C4-2B (cell line): Measurements from ENCODE around the gene CHST14.
A peak's percentile ranks its signal among the peaks of the same experiment; 100 is the strongest.

ENCODE experiments used
- H3K27ac ChIP-seq: fragments of 450-650 bp; 2 replicates; pipeline ENCODE4 v1.5.1; 2017
- ZFX ChIP-seq: fragments of 450-650 bp; IDR thresholded peaks from 2 replicates; pipeline ENCODE4 v1.6.1; 2017
- TF ChIP-seq, protein P1 (sequence below): fragments of 450-650 bp; conservative IDR thresholded peaks from 2 replicates; pipeline ENCODE4 v1.5.1; 2017; ENCODE audit warnings: mild to moderate bottlenecking

CHST14 gene, protein sequence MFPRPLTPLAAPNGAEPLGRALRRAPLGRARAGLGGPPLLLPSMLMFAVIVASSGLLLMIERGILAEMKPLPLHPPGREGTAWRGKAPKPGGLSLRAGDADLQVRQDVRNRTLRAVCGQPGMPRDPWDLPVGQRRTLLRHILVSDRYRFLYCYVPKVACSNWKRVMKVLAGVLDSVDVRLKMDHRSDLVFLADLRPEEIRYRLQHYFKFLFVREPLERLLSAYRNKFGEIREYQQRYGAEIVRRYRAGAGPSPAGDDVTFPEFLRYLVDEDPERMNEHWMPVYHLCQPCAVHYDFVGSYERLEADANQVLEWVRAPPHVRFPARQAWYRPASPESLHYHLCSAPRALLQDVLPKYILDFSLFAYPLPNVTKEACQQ

DNA sequence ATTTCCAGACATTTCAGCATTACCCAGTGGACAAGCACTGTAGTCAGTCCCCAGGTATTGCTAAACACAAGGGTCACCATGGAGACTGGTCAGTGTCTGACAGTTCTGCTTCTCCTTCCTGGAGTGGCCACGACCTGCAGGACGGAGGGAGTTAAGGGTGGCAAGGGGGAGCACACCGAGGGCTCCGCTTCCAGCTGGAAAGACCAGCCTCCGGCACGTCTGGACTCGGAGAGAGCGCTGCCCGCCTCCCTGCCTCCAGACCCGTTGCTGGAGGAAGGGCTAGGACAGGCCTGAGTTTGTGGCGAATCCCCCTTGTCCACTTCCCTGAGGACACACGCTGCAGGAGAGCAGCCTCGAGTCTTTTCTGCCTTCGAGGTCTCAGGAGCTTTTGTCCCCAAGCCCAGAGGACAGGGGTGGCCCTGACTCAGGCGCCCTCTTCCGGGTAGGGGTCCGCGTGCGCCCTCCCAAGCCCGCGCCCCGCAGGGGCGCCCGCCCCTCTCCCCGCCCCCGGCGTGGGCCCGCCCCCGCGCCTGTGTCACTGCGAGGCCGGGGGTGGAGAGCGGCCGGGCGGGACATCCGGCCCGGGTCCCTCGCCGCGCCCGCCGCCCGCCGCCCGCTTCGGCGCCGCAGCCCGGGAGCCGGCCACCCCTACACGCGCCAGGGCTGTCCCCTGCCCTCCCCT lies at the start of gene CHST14:
Gene CHST14 (plus strand): TSS at position 562 of the 682 bp plus-strand sequence. CDS start 230 bp downstream, outside the sequence.
- TF ChIP-seq, protein P1, sequence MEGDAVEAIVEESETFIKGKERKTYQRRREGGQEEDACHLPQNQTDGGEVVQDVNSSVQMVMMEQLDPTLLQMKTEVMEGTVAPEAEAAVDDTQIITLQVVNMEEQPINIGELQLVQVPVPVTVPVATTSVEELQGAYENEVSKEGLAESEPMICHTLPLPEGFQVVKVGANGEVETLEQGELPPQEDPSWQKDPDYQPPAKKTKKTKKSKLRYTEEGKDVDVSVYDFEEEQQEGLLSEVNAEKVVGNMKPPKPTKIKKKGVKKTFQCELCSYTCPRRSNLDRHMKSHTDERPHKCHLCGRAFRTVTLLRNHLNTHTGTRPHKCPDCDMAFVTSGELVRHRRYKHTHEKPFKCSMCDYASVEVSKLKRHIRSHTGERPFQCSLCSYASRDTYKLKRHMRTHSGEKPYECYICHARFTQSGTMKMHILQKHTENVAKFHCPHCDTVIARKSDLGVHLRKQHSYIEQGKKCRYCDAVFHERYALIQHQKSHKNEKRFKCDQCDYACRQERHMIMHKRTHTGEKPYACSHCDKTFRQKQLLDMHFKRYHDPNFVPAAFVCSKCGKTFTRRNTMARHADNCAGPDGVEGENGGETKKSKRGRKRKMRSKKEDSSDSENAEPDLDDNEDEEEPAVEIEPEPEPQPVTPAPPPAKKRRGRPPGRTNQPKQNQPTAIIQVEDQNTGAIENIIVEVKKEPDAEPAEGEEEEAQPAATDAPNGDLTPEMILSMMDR = no peak
- TF ChIP-seq ZFX = no peak
- H3K27ac ChIP-seq = peak within 1 kb of the TSS; percentile 86

DNA sequence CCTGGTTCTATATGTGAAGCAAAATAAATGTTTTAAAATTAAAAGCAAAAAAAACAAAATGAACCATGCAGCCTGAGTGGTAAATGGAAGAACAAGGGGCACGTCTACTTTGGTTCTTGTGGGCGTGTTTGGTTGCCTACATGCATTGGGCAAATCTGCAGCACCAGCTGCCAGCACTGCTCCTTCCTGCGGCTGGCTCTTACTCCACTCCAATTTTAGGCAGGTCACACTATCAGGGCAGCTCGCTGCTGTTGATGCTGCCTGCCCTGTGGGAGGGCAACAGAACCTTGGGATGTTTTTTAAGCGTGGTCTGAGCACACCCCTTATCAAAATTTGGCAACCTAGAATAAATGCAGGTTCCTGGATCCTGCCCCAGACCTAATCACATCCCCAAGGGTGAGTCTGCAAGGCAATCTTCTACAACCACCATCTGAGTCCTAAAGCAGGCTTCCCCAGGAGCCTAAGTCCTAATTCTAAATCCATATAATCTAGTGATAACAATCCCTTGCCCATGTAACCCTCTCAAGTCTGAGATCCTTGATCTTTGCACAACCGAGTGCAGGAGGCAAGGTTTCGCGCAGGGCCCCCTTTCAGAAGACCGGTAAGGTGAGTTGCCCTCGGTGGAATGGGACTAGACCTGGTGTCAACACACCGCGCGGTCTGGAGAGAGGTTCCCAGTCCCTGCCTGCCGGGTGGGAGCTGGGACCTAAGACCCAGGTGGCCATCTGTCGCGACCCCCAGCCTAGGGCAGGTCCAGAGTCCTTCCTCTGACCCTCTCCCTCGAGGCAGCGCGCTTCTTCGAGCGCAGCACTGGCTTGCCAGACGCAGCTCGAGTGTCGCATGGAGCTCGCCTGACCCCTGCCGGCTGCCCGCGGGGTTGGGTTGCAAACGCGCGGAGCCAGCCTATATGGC lies 49.3 kb upstream of the CHST14 start:
- TF ChIP-seq, protein P1 = peak; percentile 99
- TF ChIP-seq ZFX = no peak
- H3K27ac ChIP-seq = peak overlapping the region; percentile 89

DNA sequence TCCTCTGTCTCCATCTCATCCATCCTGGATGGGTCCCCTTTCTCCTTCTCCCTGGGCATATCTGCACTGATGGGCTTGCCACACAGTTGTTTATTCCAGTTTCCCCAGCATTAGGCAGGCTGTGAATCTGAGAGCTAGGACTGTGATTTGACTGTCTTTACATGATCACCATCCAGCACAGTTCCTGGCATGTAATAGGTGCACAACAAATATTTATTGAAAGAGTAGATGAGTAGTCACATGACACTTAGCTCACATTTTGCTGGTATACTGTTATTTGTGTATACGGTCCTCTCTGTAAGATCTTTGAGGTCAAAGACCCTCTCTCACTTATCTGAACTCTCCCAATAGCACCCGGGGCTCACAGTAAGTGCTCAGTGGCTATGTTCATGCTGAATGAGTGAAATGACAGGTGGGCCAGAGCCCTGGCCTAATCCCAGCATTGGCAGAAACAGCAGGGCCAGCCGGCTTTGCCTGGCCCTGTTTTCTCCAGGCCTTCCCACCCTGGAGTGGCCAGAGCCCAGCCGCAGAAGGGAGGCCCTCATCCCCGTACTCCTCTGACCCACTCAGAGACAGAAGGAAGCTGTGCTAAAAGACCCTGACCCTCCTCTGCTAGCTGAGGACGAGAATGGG lies 46.2 kb upstream of the CHST14 start:
- TF ChIP-seq, protein P1 = no peak

DNA sequence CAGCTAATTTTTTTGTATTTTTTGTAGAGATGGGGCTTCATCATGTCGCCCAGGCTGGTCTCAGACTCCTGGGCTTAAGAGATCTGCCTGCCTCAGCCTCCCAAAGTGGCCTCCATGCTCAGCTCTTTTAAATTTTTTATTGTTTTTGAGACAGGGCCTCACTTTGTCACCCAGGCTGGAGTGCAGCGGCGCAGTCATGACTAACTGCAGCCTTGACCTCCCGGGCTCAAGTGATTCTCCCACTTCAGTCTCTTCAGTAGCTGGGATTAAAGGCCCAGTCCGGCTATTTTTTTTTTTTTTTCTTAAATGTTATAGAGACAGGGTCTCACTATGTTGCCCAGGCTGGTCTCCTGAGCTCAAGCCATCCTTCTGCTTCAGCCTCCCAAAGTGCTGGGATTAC lies 45.1 kb upstream of the CHST14 start:
- TF ChIP-seq, protein P1 = no peak
- no peak for TF ChIP-seq ZFX
- no peak overlapping the region for H3K27ac ChIP-seq

More for the DNA sequence above, 46.2 kb upstream of the CHST14 start:
- H3K27ac ChIP-seq = no peak overlapping the region

DNA sequence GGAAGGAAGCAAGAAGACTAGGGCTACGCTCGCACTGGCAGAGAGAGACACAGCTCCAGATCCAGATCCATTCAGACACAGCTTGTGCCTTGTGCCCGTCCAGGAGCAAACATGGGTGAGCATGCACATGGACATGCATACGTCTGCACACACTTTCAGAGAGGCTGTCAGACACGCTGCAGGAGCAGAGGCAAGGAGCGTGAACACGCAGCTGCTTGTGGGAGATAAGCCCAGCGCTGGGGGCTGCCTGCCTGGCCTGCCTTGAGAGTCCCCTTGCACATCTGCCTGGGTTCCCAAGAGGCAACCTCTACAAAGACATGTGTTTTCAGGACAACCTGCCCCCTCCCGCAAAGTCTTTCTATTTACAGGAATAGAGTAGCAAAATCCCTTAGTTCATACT lies 43.6 kb upstream of the CHST14 start:
- no peak overlapping the region for H3K27ac ChIP-seq
- no peak for TF ChIP-seq ZFX
- TF ChIP-seq, protein P1 = no peak

DNA sequence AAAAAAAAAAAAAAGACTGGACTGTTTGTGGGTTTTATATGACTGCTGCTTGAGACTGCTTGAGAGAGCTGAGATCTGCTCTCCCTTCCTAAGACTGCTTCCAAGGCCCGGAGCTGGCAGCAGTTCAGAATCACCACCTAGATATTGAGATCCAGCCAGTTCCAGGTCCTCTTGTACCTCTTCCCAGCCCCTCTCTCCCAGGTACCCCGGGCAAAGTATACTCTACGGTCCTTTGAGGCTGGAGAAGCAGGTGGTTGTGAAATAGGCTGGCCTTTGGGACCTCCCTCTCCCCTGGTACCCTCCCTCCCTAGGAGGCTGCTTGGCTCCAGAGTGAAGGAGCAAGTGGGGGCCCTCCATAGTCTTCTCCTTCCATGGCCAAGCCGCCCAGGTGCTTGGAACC lies 42.6 kb upstream of the CHST14 start:
- TF ChIP-seq ZFX = no peak
- TF ChIP-seq, protein P1 = no peak
- H3K27ac ChIP-seq = no peak overlapping the region
